Calu3 (cell line): ENCODE measurements around the gene NCSTN. TPM values are rescaled to one million over a fixed set of nuclear protein-coding genes. Genes with fewer than 3 reads are reported as not detected.

ENCODE experiments used
- BruUV-seq: library from RNA; stranded (reverse); fragments of 400-500 nt; replicated peaks from 2 replicates; lab custom pipeline; 2021; lab: Mats Ljungman, UMichigan
- CTCF ChIA-PET: fragments of 300-600 bp; sonication (Branson Sonifier 250); formaldehyde crosslinking; loops from one replicate; lab custom pipeline; 2022; ENCODE audit warnings: antibody characterized with exemption; lab: Charles Lee
- DNase-seq: peaks from one replicate; pipeline ENCODE4 v3.0.0; 2022
- H3K27ac Mint-ChIP-seq: one replicate; pipeline ENCODE4 v1.8.0; 2022; ENCODE audit warnings: mixed read lengths; ENCODE audit not compliant: unreplicated experiment
- H3K27me3 Mint-ChIP-seq: one replicate; pipeline ENCODE4 v1.8.0; 2022; ENCODE audit warnings: mixed read lengths; ENCODE audit not compliant: unreplicated experiment
- H3K36me3 Mint-ChIP-seq: one replicate; pipeline ENCODE4 v1.8.0; 2022; ENCODE audit warnings: mild to moderate bottlenecking, moderate library complexity, mixed read lengths; ENCODE audit not compliant: insufficient read depth, unreplicated experiment
- H3K4me1 Mint-ChIP-seq: one replicate; pipeline ENCODE4 v1.8.0; 2022; ENCODE audit warnings: mild to moderate bottlenecking, low read depth, mixed read lengths; ENCODE audit not compliant: unreplicated experiment
- H3K4me3 Mint-ChIP-seq: one replicate; pipeline ENCODE4 v1.8.0; 2022; ENCODE audit warnings: mild to moderate bottlenecking, low read depth, moderate library complexity, mixed read lengths; ENCODE audit not compliant: unreplicated experiment
- H3K9me3 Mint-ChIP-seq: one replicate; pipeline ENCODE4 v1.8.0; 2022; ENCODE audit warnings: low read depth, mixed read lengths; ENCODE audit not compliant: unreplicated experiment
- intact Hi-C: fragments of 100-400 bp; cut with micrococcal nuclease; formaldehyde crosslinking; loops from one replicate; pipeline ENCODE4 v1.10.0; 2022; ENCODE audit not compliant: unreplicated experiment
- total RNA-seq: library from RNA; stranded (reverse); gene quantifications from 2 replicates; pipeline ENCODE4 v1.2.3, GENCODE V29; 2022
- TF ChIP-seq, protein P1 (sequence below): fragments of 200-600 bp; IDR thresholded peaks from one replicate; pipeline ENCODE4 v1.8.0; 2022; ENCODE audit warnings: antibody characterized with exemption; ENCODE audit not compliant: unreplicated experiment

NCSTN gene
- total RNA-seq, 1 experiment from 2014 or later = 135 TPM

DNA sequence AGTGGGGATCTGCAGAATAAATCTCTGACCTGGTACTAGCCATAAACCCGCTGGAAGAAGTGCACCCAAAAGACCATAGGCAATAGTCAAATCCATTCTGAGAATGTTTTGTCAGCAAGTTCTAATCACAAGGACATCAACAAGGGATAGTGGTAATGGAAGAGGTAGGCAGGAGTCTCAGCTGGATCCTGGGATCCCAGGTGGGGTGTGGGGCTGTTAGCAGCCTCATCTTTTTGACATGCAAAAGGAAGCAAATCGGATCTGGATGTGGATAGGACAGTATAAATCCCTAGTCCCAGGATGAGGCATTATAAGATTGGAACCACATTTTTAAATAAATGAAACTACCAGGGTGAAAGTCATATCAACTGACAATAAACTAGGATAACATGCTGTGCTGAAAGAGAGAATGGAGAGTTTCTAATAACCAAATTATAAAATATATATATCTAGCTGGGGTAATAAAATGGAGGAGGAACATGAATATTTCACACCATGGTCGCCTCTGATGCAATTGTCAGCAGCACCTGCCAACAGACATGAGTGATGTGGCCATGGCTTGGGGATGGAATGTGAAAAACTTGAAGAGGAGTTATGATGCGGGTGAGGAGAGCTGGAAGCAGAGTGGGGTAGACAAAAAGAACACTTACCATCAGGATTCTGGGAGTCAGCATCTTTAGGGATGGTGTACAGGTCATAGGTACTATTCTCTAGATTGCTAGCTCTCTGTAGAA lies 34.6 kb upstream of the NCSTN start:
- Mint-ChIP-seq H3K27ac (no peak overlapping the region), H3K36me3 (peaks cover 76% of the 10 kb centered on the region), H3K27me3 (no peaks in the 10 kb centered on the region), H3K9me3 (no peaks in the 10 kb centered on the region), H3K4me1 (no peaks in the 10 kb centered on the region), H3K4me3 (no peak overlapping the region)
- CTCF ChIA-PET = interaction anchor here (0.5 kb wide), 1 partner anchor 66 kb away, joined by 3 read pairs; no protein-coding TSS in a partner anchor
- no peak for DNase-seq
- no TSS peak for BruUV-seq
- TF ChIP-seq, protein P1, sequence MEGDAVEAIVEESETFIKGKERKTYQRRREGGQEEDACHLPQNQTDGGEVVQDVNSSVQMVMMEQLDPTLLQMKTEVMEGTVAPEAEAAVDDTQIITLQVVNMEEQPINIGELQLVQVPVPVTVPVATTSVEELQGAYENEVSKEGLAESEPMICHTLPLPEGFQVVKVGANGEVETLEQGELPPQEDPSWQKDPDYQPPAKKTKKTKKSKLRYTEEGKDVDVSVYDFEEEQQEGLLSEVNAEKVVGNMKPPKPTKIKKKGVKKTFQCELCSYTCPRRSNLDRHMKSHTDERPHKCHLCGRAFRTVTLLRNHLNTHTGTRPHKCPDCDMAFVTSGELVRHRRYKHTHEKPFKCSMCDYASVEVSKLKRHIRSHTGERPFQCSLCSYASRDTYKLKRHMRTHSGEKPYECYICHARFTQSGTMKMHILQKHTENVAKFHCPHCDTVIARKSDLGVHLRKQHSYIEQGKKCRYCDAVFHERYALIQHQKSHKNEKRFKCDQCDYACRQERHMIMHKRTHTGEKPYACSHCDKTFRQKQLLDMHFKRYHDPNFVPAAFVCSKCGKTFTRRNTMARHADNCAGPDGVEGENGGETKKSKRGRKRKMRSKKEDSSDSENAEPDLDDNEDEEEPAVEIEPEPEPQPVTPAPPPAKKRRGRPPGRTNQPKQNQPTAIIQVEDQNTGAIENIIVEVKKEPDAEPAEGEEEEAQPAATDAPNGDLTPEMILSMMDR = no peak
- intact Hi-C loops = no loop called here

DNA sequence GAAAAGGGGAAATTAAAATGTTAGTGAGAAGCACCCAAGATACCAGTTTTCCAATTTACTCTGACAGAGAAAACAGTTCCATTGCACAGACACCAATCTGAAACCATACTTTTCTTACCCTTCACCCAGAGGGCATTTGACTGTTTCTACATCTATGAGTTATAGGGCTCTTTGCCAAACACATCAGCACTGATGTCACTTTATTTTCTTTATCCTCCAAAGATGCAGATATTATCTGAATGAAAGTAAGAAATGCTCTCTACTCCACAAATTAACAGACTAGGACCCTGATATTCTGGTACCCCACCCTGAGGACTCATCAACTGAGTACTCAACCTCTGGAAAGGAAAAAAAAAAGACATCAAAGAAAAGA lies 34.0 kb upstream of the NCSTN start:
- intact Hi-C loops = no loop called here
- Mint-ChIP-seq H3K27ac (no peak overlapping the region), H3K4me1 (no peaks in the 10 kb centered on the region), H3K9me3 (no peaks in the 10 kb centered on the region), H3K4me3 (no peak overlapping the region), H3K36me3 (peaks cover 76% of the 10 kb centered on the region), H3K27me3 (no peaks in the 10 kb centered on the region)
- no peak for DNase-seq
- BruUV-seq = no TSS peak
- CTCF ChIA-PET = interaction anchor here (0.5 kb wide), 1 partner anchor 66 kb away, joined by 3 read pairs; no protein-coding TSS in a partner anchor
- TF ChIP-seq, protein P1 = no peak

DNA sequence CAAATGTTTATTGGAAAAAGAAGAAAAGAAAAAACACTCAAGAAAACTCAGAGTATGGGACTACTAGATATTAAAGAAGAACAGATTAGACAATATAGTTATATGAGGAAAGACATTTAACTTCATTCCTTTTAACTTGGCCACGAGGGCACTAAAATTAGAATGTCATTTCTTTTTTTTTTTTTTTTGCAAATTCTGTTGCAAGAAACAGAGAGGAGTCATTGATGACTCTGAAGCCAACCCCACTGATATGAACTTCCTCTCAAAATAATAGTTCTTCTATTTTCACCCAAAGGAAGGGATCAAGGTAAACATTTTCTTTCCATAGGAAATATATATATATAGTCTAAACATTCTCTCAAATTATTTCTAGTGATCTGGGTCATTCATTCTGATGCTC lies 33.6 kb upstream of the NCSTN start:
- intact Hi-C loops = no loop called here
- DNase-seq = no peak
- Mint-ChIP-seq H3K9me3 (no peaks in the 10 kb centered on the region), H3K27me3 (no peaks in the 10 kb centered on the region), H3K27ac (no peak overlapping the region), H3K4me3 (no peak overlapping the region), H3K4me1 (no peaks in the 10 kb centered on the region), H3K36me3 (peaks cover 76% of the 10 kb centered on the region)
- BruUV-seq = no TSS peak
- TF ChIP-seq, protein P1 = no peak
- CTCF ChIA-PET = no interaction called here

DNA sequence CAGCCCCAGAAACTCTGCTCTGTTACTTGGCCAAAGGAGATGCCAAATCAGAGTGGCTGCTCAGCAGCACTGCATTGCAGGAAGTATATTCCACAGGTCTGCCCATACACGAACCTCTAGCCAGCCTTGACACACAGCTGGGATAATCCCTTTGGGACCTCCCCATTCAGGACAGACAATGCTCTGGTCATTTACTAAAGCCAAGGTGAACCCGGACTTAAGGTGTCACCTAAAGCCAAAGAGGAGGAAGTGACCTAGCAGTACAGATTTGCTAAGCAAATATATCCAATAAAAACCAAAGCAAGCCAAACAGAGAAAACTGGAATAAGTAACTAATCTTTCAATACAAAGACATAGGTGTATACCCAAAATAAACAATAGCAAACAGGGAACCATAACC lies 27.8 kb upstream of the NCSTN start:
- no peak overlapping the region for H3K27ac Mint-ChIP-seq

More for the DNA sequence above, 27.8 kb upstream of the NCSTN start:
- Mint-ChIP-seq H3K4me3 (no peak overlapping the region), H3K36me3 (peaks cover 94% of the 10 kb centered on the region), H3K9me3 (no peaks in the 10 kb centered on the region), H3K27me3 (no peaks in the 10 kb centered on the region), H3K4me1 (no peaks in the 10 kb centered on the region)
- BruUV-seq = no TSS peak
- intact Hi-C loops = no loop called here
- CTCF ChIA-PET = interaction anchor here (0.8 kb wide), 1 partner anchor 30 kb away, joined by 3 read pairs; the partner anchor contains the start of gene PEX19
- TF ChIP-seq, protein P1 = no peak
- DNase-seq = no peak
